ENCODE measurements around the gene TTN.
"Not testable (repeated sequence)": the region's sequence is repeated elsewhere in the genome, so short reads cannot be mapped to it uniquely, and the experiment has no call there.

DNA sequence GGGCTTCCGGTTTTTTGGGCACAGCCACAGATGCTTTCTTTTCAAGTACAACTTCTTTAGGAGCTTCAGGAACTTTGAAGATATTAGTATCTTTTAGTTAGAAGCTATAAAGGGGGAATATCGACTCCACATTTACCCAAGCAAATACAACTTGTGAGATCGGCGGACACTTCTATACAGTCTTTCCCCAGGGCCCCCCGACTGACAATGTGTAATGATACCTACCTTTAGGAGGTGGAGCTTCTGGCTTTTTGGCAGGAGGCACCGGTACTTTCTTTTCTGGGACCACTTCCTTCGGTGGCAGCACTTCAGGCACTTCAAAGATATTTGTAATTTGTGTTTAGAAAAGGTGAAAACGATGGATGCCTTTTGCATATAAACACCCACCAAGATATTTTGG, 148.7 kb downstream of the TTN start:
- TF ChIP-seq, protein P1, sequence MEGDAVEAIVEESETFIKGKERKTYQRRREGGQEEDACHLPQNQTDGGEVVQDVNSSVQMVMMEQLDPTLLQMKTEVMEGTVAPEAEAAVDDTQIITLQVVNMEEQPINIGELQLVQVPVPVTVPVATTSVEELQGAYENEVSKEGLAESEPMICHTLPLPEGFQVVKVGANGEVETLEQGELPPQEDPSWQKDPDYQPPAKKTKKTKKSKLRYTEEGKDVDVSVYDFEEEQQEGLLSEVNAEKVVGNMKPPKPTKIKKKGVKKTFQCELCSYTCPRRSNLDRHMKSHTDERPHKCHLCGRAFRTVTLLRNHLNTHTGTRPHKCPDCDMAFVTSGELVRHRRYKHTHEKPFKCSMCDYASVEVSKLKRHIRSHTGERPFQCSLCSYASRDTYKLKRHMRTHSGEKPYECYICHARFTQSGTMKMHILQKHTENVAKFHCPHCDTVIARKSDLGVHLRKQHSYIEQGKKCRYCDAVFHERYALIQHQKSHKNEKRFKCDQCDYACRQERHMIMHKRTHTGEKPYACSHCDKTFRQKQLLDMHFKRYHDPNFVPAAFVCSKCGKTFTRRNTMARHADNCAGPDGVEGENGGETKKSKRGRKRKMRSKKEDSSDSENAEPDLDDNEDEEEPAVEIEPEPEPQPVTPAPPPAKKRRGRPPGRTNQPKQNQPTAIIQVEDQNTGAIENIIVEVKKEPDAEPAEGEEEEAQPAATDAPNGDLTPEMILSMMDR (conservative IDR thresholded peaks at IDR 0.05; ENCODE audit: low read length): not testable (repeated sequence)
- TF ChIP-seq EZH2phosphoT487 (IDR thresholded peaks at IDR 0.05; ENCODE audit: borderline replicate concordance): not testable (repeated sequence)
